GM19455 (cell line): ENCODE data around the gene FGF13.

Experiments
- ATAC-seq: cut with Tn5 transposase; IDR thresholded peaks from one replicate; pipeline ENCODE4 v1.9.1; 2021; ENCODE audit not compliant: unreplicated experiment

The FGF13 gene

DNA sequence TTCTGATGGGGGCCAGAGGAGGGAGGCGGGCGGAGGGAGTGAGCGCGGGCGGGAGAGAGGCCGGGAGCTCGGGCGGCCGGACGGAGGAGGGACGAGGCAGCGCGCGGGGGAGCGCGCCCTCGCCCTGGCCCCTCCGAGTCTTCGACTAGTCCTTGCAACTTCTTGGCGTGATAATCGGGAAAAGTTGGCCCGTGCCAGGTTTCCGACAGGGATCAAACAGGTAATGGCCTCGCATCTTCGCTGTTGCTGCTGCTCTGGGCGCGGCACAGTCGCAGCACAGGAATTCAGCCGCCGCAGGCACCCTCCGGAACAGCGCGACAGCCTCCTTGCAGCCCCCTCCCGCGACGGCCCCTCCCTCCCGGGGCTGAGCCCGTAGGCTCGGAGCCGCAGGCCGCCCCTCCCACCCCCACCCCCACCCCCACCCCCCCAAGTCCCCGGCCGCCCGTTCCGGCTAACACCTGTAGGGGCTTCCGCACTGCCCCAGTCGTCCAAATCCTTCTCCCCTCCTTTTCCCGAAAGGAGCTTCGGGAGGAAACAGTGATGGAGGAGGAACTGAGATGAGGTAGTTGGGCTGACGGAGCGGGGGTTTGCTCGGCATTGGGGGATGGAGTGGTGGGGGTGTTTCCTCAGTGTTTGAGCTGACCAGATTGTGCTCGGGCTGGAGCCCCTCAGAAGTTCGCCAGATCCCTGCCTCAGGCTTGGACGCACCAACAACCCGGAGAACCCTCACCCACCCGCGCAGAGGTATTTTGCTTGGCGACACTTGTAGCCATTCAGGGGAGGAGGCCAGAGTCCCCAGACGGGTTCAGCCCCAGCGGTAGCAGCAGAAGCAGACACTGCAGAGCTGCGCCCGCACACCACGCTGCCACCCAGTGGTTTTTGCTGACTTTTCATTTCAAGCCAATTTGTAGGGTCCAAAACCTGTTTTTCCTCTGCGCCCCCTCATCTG is at the start of gene FGF13:
TSS of gene FGF13 (minus strand) at position 319 of the 949 bp plus-strand sequence. CDS start 714 bp downstream, outside the sequence.
- no peak for ATAC-seq

DNA sequence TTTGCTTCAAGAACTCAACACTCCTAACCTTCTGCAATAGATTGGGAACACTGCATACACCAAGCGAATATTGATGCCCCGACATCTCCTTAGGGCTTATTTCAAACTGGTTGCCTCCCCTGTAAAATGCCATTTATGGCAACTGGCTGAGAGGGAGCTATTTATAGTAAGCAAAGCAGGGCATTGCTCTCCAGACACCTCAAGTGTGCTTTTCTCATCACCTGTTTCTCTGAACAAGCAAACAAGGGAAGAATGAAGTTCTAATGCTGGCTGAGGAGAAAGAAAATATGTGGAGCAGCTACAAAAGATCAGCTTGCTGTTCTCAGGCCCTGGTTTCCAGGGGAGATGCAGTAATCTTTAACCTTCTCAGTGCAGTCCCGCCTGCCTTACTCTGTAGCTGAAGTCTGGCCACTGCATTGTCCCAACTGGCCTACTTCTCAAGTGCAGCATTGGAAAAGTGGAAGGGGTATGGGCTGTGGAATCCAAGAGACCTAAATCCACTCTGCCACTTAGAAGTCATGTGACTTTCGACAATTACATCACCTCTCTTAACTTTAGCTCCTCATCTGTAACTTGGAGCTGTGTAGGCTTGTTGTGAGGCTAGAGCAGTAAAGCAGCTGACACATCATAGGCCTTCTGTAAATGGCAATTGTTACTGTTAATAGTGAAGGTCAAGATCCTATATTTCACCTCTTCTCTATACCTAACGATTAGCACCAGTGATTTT is 47.9 kb upstream of the FGF13 start:
- ATAC-seq, result no peak

DNA sequence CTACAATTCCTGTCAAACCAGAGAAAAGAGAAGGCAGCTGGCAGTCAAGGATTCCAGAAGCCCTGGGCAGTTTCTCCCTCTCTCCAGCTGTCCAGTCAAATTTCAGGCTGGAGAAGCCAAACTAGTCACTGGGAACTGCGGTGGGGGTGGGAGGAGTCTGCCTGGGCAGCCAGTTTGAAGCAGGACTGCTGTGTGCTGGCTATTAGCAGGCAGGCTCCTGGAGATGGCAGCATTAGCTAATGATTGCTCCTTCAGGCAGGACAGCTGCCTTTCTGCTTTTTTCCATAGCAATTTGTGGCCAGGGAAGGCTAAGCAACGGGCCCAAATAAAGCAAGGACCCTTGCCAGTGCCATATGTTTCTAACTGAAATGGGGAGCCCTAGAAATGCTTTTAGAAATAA is 44.7 kb upstream of the FGF13 start:
- no peak for ATAC-seq

DNA sequence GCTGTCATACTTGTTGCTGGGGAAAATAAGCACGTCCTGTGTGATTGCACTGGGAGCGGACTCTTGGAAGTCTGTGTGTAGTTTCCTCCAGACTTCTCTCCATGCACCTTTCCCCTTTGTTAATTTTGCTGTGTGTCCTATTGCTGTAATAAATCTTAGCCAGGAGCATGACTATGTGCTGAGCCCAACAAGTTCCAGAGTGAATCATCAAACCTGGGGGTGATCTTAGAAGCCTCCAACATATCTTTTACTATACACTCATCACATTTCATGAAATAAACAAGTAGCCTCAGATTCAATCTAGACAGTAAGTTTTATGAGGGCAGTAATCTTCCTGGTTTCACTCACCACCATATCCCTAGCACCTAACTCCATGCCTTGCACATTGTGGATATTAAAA is 43.3 kb upstream of the FGF13 start:
- ATAC-seq, result no peak

DNA sequence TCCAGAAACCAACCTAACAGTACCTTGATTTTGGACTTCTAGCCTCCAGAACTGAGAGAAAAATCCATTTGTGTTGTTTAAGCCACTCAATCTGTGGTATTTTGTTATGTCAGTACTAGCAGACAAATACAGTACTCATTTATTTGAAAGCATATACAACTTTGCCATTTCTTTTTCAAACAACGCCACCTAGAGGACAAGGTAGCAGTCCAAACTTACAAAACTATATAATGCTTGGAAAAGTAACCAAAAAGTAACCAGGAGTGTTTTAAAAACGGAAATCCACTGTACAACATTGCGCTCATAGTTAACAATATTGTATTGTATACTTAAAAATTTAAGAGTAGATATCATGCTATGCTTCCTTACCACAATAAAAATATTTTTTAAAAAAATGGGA is 37.0 kb upstream of the FGF13 start:
- ATAC-seq, result no peak

DNA sequence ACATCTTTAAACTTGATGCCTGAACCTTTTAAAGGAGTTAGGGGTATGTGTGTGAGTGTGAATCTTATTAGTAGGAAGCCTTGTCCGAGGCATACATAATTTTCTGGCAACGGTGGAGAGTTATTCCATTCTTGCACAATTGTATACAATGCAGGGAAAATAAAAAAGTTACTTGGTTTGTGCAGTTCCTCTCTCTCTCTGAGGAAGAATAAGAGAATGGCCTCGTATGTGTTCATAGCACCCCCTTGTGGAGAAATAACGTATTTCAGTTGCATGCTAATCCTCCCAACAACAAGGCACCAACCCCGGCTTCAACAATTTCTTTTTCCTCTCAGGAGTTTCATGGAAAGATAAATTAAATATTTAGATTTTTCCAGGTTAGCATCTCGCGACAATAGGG is 33.7 kb upstream of the FGF13 start:
- peak; percentile 72 for ATAC-seq

DNA sequence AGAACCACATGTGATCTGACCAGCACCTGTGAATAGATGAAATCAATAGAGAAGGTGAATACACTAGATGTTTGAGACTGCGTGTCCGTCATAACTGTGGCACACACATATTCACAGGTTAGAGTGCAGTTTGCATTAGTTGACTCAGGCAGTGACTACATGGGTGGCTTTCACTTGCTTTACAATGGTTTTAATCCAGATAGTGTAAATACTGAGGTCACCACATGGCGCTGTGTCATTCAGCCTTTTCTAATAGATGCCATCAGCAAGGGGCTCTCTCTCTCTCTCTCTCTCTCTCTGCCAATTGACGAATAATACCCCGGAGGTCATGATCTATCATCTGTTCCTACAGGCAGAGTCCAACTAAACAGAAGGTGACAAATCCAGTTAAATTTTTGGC is 30.7 kb upstream of the FGF13 start:
- ATAC-seq, result no peak

DNA sequence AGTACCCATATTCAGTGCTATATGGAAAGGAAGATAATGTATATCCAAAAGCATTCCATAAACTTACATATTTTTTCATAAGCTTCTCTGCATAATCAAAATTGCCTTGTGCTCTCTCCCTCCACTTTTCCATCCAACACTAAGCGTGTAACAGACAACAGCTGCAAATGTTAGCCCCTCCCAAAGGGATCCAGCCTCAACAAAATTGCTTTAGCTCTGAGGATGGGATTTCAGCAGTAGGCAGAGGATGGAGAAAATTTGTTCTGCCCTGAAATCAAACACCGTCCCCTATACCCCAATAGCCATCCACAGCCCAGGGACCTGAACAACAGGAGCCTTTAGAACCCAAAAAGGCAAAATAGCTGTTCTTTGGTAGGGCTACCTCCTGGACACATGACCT is 28.8 kb upstream of the FGF13 start:
- ATAC-seq, result no peak

DNA sequence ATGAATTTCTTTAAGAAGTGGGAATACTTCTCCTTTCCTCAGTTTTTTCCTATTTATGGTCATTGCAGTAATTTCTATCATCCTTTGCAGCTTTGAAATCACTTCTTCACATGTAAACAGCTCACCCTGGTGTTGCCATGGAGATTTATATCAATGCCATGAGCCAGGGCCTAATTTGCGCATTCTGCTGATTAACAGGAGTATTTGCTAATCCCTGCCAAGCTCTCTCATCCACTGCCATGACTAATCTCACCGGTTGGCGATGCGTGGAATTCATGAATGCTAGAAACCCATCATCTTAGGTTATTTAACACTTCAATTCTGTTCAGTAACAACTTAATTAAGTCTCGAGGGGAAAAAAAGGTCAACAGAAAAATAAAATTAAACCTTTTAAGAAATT is 11.8 kb upstream of the FGF13 start:
- ATAC-seq, result no peak

DNA sequence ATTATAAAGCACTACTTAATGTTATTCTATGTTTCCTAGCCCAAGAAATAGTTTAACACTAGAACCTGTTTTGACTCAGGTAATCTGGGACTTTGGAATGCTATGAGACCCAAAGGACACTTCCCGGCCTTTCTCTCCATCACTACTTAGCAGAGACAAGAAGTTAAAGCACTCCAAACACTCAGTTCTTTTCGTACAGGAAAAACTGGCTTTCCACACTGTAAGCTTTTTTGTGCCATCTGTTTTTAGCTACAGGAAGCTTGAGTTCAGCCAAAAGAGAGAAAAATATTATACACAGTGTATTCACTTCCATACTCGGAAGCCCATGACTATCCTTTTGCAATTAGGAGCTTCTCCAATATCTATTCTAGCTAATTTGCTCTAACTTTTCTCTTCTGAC is 7.9 kb upstream of the FGF13 start:
- ATAC-seq, result no peak

DNA sequence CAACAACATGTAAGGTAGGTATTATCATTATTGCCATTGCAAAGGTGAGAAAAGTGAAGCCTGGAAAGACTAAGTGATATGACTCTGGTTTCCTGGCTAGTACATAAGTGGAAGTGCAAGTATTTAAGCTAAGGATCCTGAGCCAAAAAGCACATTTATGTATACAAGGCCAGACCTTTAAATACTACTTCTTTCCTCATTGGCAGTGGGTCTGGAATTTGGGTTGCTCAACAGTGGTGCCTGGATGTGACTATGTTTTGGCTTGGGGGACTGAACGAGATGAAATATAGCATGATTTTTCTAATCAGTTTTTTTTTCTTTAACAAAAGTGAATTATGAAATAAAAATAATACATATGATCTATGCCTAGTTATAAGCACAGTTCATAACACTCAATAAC is 7.4 kb upstream of the FGF13 start:
- ATAC-seq, result no peak

DNA sequence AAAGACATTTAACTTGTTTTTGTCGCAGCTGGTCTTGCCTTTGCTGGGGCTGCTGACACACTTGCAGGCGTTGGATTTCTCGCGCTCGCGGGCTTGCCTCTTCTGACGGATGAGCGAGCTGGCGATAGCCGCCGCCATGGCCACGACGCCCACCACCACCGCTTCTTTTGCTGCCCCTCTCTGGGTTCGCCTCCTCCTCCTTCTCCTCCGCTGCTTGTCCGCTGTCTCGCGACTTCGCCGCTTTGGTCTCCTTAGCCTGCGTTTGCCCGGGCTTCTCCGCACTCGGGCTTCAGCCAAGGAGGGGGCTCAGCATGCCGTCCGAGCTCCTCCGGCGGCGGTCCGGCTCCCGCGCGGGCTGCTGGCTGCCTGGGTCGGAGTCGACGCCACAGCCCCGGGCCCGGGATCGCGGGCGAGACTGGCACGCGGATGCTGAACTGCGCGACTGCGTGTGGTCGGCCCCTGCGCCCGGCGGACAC is 613 bp downstream of the FGF13 start:
- no peak for ATAC-seq

DNA sequence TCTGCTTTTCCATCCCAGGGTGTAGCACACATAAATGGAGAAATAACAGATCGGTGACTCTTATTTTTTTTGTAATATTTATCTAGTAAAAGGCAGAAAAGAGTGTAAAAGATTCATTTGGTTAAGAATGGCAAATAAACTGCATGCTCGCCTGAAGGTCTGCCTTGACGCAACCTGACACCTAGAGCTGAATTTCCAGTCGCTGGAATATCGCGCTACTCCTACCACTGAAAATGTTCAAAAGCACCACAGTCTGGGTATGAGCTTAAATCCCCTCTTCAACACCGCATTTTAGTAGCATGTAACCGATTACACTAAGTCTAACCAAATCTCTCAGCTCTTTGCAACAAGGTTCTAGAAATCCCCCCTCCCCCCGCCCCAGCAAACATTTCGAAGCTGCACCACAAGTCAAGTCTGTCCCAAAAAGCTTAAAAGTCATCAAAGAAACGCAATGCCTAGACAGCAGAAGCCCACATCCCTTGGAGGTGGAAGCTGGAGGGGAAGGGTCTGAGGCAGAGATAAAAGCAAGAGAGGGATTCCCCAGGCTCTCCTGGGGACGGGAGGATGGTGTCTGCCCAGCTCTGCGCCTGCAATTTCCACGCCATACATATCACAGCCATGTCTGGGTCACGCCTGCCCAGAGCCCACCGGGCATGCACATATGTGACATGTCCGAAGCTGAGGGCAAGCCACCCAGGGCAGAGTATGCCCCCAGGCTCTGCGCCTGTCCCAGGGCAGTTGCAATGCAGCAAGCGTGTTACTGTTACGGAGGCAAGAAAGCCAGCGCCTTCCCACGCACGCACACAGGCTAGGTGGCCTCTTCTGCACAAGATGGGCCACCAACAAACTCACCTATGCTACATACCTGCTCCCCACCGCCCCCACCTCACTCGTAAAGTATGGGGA is 1.4 kb downstream of the FGF13 start:
- no peak for ATAC-seq

DNA sequence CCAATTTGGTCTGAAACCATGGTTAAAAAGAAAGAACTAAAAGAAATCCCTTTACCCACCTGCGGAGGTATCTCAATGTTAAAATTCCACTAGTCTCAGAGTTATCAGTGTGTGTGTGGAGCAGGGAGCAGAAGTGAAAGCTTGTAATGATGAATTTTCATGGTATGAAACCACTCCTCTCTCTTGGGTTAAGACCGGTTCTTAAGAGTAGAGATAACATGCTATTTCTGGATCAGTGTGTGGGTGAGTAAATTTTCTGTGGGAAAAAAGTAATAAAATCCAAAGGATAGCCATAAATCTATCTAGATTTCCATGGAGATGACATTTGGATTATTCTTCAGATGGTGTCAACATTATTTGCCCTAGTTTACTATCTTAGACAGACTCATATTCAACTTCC is 3.2 kb downstream of the FGF13 start:
- no peak for ATAC-seq

DNA sequence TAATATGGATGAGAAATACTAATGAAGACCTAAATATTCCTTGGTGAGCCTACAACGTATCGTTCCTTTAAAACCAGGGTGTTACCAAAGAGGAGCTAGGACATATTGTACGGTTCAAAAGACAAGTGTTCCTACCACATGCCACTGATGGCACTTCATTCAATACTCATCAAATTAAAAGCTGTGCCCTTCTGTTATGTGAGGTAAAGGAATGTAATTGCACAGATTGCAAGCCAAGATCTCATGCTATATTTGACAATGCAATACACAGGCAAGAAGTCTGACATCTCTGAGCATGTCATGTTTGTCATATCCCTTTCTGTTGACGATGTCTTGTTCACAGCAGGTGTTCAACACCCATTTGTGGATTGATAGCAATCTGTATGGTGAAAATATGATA is 6.9 kb downstream of the FGF13 start:
- no peak for ATAC-seq

DNA sequence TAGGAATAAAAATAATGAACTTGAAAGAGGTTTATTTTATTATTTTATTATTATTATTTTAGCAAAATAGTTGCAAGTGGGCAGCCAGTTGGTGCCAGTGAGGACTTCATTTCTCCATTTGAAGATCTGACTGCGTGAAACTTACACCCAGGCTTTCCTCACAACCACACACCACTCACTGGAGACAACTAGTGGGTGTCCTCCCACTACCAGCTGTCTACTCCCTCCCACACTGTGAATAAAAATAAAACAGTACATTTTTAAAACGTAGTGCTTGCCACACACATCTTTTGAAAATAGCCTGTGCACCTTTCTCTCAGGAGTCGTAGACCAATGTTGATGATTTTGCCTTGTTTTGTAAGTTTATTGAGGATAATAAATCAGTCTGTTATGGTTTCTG is 7.4 kb downstream of the FGF13 start:
- no peak for ATAC-seq

DNA sequence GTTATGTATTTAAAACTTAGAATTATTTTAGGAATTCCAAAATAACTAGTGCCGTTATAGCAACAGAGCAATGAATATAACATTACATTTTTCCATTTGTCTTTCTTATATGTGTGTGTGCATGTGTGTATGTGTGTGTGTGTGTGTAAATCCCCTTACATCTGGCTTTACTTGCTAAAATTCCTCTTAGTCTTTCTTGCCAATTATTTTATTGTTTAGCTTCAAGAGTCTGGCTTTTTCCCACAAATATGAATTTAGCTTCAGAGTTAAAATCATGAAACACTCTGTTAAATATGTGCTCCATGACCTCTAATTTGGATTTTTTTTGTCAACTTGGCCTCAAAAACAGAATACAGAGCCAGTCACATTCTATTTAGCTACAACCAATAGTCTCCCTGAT is 18.9 kb downstream of the FGF13 start:
- ATAC-seq, result no peak

DNA sequence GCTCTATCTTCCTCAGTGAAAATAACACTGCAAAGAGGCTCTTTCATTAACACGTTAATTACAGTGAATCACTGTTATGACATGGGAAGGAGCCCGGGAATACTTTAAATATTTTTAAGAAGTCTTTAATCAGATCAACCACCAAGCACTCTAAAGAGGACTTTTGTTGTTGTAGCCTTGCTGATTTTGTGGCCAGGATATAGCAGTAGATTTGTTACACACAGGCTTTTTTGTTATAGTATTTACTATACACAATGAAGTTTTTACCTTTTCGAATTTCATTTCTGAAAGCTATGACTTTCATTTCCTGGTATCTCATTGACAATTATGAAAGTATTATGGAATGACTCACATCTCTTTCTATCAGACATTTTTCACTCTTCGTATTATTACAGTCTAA is 20.3 kb downstream of the FGF13 start:
- no peak for ATAC-seq

DNA sequence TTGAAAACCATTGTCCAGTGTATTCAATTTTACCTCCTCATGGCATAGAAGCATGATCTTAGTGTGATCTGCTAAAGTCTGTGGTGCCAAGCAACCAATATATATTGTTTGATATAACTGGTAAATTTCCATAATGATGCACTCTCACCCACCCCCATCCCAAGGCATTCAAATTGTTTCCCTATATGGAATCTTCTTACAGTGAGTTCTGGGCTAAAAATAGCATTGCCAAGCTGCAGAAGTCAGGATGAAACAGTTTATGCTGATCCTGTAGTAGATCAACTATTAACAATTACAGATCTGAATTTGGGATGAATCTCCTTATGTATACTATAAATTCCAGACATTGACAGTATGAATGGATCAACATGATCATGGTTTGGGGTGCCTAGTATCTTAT is 20.9 kb downstream of the FGF13 start:
- no peak for ATAC-seq

DNA sequence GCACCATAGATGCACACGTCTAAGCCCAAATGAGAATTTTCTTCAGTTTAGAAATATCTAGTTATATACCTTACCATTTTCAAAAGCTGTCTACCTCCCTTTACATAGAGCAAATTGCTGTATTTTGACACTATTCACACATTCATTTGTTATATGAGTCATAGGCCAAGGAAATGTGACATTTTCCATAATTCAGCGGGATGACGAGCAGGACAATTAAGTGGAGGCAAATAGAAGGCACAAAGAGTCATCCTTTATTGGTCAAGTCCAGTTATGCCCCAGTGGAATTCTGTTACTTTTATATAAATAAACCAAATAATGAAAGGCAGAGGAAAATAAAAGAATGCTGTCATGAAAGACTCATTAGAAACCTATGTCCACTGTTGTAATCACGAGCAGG is 27.9 kb downstream of the FGF13 start:
- ATAC-seq, result no peak

DNA sequence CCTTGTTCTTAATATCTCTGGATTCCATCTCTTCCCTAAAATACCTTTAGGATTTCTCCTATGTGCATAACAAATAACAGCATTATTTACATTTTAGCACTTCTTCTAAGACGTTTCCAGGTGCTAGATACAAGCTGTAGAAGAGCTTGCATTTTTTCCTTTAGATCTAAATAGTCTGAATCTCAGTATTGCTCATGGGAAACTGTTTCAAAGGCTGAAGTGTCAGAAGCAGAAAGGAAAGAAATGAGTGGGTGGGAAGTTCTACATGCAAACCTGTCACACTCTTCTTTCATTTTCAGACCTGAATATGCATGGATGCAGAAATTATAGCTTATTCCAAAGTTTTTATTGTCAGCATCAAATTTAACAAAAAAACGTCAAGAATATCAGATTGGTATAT is 41.8 kb downstream of the FGF13 start:
- ATAC-seq, result no peak
